ENCODE results near the gene BTBD16. TPM values are rescaled to one million over a fixed set of nuclear protein-coding genes. Genes with fewer than 3 reads are reported as not detected.
A peak's percentile ranks its signal among the peaks of the same experiment; 100 is the strongest.

Gene BTBD16
- total and polyA plus RNA-seq, 2 of the 4 experiments (the other 2 are of a cell fraction) = not detected

GRCh38 chr10:122298598-122299301 is 27.7 kb downstream of the BTBD16 start:
- no peak overlapping the region for H2BK120ac ChIP-seq (ENCODE audit: low read depth, low read length)
- no peak overlapping the region for H2AK9ac ChIP-seq (replicated peaks; ENCODE audit: low read depth, low read length, poor library complexity)
- in situ Hi-C loops (cut with MboI; ENCODE audit: low sequenced_read_pairs) = loop anchor here (5.0 kb wide), 2 partner anchors 134 to 269 kb away; no protein-coding TSS in a partner anchor
- H4K20me1 ChIP-seq (ENCODE audit: insufficient read depth, low read length) = no peaks in the 10 kb centered on the region
- H3K9me1 ChIP-seq (ENCODE audit: insufficient read depth, low read length) = 0 out of 2 replicates have a peak, but pooled peaks cover 2% of the 10 kb centered on the region
- H3K4me3 ChIP-seq (ENCODE audit: insufficient read depth, low read depth, low read length) = no peak overlapping the region
- intact Hi-C loops (cut with micrococcal nuclease) = loop anchor here (1.0 kb wide), 2 partner anchors 137 to 267 kb away; no protein-coding TSS in a partner anchor
- H3K56ac ChIP-seq (ENCODE audit: extremely low read depth, insufficient read depth, low read length) = no peak overlapping the region
- H3K4me2 ChIP-seq (ENCODE audit: low read depth, low read length) = peak overlapping the region; percentile 55; the same call in 1 of the 2 replicates
- peak overlapping the region; percentile 90 for H2AFZ ChIP-seq (replicated peaks; ENCODE audit: low read length, poor library complexity)
- H3K14ac ChIP-seq (replicated peaks; ENCODE audit: low read depth, low read length) = no peak overlapping the region
- peaks cover 5% of the 10 kb centered on the region for H3K4me1 ChIP-seq (ENCODE audit: control insufficient read depth, insufficient read depth, low read length)
- no peaks in the 10 kb centered on the region for H3K79me1 ChIP-seq (ENCODE audit: low read depth in 1 of 2, low read length in 2 of 2)
- H4K91ac ChIP-seq (ENCODE audit: insufficient read depth, low read depth, low read length) = no peak overlapping the region
- H3K27ac ChIP-seq (ENCODE audit: insufficient read depth, low read length) = no peak overlapping the region
- DNase-seq = peak; percentile 72
- no peak overlapping the region for H4K8ac ChIP-seq (ENCODE audit: low read depth in 2 of 2, low read length in 2 of 2)
- dilution Hi-C loops (cut with HindIII; ENCODE audit: low sequenced_read_pairs, unreplicated experiment) = no loop called here
- no peak overlapping the region for H2BK15ac ChIP-seq (ENCODE audit: low read depth, low read length)
- POLR2A ChIA-PET (ENCODE audit: unreplicated experiment) = no interaction called here
- no peak for TF ChIP-seq BHLHE40 (IDR thresholded peaks at IDR 0.05; ENCODE audit: low read depth, low read length)
- no peak for TF ChIP-seq RCOR1 (IDR thresholded peaks at IDR 0.05; ENCODE audit: insufficient replicate concordance, low read length)
- peak; percentile 97 for TF ChIP-seq SMC3 (IDR thresholded peaks at IDR 0.05; ENCODE audit: low read depth, low read length)
- no peak for TF ChIP-seq ELK1 (IDR thresholded peaks at IDR 0.05; ENCODE audit: borderline replicate concordance, low read depth, low read length)
- no peak for TF ChIP-seq MAZ (IDR thresholded peaks at IDR 0.05; ENCODE audit: borderline replicate concordance, low read depth, low read length)
- peak; percentile 98 for TF ChIP-seq RAD21 (IDR thresholded peaks at IDR 0.05; ENCODE audit: low read length)
- peak; percentile 95 for TF ChIP-seq CTCF (conservative IDR thresholded peaks at IDR 0.05; ENCODE audit: low read depth, low read length)
- TF ChIP-seq, protein P1, sequence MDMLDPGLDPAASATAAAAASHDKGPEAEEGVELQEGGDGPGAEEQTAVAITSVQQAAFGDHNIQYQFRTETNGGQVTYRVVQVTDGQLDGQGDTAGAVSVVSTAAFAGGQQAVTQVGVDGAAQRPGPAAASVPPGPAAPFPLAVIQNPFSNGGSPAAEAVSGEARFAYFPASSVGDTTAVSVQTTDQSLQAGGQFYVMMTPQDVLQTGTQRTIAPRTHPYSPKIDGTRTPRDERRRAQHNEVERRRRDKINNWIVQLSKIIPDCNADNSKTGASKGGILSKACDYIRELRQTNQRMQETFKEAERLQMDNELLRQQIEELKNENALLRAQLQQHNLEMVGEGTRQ (IDR thresholded peaks at IDR 0.05; ENCODE audit: low read depth, low read length) = peak; percentile 22; the same call in 1 of the 2 replicates
- no peak for TF ChIP-seq CEBPB (IDR thresholded peaks at IDR 0.05; ENCODE audit: low read depth, low read length)
- no peak for TF ChIP-seq MXI1 (IDR thresholded peaks at IDR 0.05; ENCODE audit: borderline replicate concordance, low read depth, low read length)
- no peak for TF ChIP-seq CHD1 (IDR thresholded peaks at IDR 0.05; ENCODE audit: low read depth, low read length)
- TF ChIP-seq NFE2L2 (IDR thresholded peaks at IDR 0.05; ENCODE audit: low read depth, low read length) = no peak
- TF ChIP-seq RFX5 (IDR thresholded peaks at IDR 0.05; ENCODE audit: low read depth, low read length) = no peak
- 0 out of 2 replicates have a peak, but pooled peaks have one; percentile 34 for TF ChIP-seq POLR2A (IDR thresholded peaks at IDR 0.05; ENCODE audit: low read depth, low read length)
- H3K4ac ChIP-seq (ENCODE audit: low read depth, low read length) = no peak overlapping the region
- no peak overlapping the region for H2AK5ac ChIP-seq (ENCODE audit: low read depth, low read length)
- no peak overlapping the region for H4K5ac ChIP-seq (ENCODE audit: low read depth, low read length)
- H3K23ac ChIP-seq (ENCODE audit: low read depth, low read length) = no peak overlapping the region
- no peaks in the 10 kb centered on the region for H3K9me3 ChIP-seq (ENCODE audit: control insufficient read depth, insufficient read depth, low read length)
- H3K27me3 ChIP-seq (ENCODE audit: control insufficient read depth, insufficient read depth, low read length) = peaks cover 15% of the 10 kb centered on the region; the same call in 1 of the 2 replicates
- no peak overlapping the region for H2BK20ac ChIP-seq (ENCODE audit: low read depth, low read length)
- no peak overlapping the region for H2BK5ac ChIP-seq (ENCODE audit: low read depth, low read length, poor library complexity, severe bottlenecking)
- BruUV-seq (replicated peaks) = no TSS peak
- no peak overlapping the region for H3K18ac ChIP-seq (ENCODE audit: low read depth, low read length)
- ATAC-seq (ENCODE audit: low read depth) = peak; percentile 99
- no peaks in the 10 kb centered on the region for H3K36me3 ChIP-seq (ENCODE audit: control insufficient read depth, insufficient read depth, low read length)
- CTCF ChIA-PET = interaction anchor here (0.6 to 2.5 kb wide), 16 partner anchors 9 to 755 kb away, joined by 3 to 18 read pairs (median 4); partner anchors contain the start of gene DMBT1
- H3K9ac ChIP-seq (ENCODE audit: low read depth, low read length) = no peak overlapping the region
- no CpG with 5 or more reads among the region's 15 CpGs for WGBS, 2 experiments (ENCODE audit: extremely low coverage in 2 of 2, insufficient read length in 1 of 2)

Measured in IMR-90 (cell line).